Measurements from ENCODE around the gene DENND1A.

DENND1A gene

DNA sequence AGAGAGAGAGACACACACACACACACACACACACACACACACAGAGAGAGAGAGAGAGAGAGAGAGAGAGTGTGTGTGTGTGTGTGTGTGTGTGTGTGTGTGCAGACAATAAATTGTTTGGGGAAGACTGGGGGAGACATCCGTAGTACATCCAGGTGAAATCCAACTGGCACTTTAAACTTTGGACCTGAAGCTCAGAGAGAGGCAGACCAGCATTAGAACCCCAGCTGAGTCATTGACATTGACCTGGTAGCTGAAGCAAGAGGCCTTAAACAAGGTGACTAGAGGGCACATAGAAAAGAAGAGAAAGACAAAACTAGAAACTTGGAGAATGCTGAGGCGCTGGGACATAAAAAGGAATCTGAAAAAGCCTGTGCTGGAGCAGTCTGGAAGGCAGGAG lies 322.4 kb downstream of the DENND1A start:
- no peak for DNase-seq

DNA sequence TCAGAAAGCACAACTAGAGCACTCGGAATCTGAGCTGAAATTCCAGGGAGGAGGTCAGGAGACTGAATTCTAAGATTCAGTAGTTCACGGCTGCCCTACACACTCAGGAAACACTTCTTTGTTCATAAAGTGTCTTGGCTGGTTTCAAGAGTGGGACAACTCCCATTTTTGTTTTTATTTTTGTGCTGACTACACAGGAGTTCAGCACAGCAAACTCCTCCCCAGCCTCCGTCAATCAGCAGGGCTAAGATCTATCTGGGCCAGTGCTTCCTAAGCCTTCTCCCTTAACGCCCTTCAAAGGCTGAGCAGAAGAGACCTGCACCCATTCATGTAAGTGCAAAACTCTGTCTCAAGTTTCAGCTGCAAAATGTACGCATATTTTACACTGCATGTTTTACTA lies 323.8 kb downstream of the DENND1A start:
- DNase-seq: no peak

DNA sequence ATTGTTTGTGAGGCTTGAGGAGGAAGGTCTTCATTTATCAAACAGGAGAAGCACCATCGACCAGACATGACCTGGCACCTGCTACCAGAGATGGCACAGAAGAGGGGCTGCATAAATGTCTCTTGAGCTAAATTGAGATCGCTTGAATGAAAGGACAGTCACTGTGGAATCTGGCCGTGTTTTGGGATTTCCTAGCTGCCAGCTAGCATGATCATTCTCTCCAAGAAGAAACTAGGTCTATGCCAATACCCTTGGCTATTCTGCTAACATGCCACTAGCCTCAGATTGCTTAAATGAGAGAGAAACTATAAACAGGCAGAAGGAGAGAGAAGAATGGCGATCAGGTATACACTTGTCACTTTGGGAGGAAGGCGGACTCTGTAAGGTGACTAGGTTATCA lies 324.6 kb downstream of the DENND1A start:
- no peak for DNase-seq

DNA sequence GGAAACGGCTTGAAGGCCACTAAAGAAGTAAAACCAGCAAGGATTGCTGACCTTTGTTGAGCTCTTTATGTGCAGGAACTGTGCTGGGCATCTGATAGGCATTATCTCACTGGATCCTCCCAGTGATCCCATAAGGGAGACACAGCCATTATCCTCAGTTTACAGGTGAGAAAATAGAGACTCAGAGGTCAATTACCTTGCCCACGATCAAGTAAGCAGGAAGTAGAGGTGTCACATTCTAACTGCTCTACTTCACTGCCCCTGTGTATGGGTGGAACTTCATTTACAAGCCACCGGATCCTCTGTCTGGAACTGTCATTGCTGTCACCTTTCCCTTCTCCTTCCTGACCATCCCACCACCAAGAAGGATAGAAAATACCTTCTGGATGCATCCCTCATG lies 325.1 kb downstream of the DENND1A start:
- no peak for DNase-seq

DNA sequence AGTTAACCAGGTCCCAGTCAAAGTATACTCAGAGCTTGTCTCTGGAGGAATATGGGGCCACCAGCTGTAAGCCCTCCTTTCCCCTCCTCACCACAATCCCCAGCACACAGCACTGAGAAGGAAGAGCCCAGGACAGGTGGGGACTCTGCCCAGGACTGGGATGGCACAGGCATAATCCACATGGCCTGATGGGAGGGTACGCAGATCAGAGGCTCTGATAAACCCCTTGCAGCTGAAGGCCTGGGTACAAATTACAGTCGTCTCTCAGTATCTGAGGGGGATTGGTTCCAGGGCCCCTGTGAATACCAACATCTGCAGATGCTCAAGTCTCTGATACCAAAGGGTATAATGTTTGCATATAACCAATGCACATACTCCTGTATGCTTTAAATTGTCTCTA lies 328.1 kb downstream of the DENND1A start:
- DNase-seq: no peak

DNA sequence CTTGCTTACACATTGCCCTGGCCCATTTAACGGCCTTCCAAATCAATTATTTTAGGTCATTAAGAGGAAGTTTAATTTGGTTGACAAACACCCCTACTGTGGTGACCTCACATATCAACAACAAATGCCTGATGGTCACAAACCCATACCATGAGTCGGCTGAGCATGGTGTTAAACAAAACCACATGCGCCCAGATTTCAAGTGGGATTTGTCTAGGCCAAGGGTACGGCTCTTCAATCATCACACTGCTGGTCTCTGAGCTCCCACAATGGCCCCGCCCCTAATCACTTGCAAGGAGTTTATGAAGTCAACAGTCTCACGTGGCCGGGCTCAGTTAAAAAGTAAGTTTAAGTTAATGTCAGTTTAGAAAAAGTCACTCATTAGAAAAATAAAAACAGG lies 330.1 kb downstream of the DENND1A start:
- DNase-seq: no peak

DNA sequence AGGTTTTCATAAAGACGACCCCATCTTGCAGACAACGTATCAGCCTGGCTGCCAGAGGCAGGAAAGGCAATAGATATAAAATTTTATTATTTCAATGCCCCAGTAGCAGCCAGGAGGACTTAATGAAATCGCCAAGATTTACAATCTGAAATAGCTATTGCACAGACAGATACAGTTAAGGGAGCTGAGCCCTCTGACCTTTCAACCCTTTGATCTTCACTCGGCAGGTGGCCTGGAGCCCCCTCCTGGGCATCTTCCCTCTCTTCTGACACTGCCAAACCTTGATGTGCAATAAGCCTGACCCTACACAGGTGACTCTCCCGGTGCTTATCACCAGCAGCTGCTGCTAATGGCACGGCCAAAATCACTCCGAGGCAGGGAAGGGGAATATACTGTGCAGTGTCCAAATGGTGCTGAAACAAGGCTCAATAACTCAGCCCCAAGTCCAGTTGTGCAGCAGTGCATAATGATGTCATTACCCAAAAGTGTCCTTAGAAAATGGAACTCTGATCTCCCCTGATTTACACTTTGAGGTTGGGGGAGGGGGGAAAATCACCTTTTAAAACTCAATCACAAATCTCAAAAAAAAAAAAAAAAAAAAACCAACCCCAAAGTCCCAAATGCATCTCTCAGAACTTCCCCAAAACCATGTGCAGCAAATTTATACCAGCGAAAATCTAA lies 331.9 kb downstream of the DENND1A start:
- no peak for DNase-seq

DNA sequence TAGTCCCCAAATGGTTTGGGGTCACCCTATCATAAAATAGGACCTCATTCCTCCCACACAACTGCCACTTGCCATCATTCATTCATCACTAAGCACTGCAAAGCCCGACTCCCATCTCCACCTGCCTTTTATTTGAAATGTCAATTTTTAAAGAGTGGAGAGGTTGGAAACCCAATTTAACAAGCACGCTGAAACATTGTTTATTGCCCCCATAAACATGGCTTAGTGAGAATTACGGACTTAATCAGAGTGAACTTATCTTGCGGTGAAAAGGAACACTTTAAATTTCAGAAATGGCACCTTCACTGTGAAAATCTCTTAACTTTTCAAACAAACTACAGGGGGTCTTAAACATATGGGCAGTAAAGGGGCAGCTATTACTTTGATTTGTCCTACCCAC lies 332.9 kb downstream of the DENND1A start:
- DNase-seq: no peak

DNA sequence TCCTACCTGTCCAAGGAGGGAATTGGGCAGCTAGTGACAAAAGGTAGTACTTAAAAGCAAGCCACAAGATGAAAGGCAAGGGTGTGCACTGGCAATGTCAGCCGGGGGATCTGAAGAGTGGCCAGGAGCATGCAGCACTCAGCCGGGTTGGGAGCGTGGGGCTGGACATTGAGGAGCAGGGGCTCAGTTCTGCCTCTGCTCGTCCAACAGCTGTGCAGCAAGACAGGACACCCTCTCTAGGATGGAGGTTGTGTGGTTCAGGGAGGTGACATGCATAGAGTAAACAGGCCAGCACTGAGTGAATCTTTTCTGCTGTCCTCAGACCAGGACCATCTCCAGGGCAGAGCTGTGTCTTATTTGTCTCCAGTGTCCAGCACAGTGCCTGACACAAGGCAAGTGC lies 338.6 kb downstream of the DENND1A start:
- no peak for DNase-seq

DNA sequence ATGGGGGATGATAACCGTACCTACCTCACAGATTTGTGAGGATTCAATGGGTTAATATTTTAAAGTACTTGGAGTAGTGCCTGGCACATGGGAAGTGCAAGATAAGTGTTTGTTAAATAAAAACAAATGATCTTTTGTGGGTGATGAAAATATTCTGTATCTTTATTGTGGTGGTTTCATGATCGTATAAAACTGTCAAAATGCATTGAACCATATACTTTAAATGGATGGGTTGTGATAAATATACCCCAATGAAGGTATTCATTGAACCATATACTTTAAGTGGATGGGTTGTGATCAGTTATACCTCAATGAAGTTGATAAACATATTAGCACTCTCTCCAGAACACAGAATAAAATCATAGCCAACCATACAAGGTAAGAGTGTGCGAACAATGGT lies 339.4 kb downstream of the DENND1A start:
- DNase-seq: no peak

DNA sequence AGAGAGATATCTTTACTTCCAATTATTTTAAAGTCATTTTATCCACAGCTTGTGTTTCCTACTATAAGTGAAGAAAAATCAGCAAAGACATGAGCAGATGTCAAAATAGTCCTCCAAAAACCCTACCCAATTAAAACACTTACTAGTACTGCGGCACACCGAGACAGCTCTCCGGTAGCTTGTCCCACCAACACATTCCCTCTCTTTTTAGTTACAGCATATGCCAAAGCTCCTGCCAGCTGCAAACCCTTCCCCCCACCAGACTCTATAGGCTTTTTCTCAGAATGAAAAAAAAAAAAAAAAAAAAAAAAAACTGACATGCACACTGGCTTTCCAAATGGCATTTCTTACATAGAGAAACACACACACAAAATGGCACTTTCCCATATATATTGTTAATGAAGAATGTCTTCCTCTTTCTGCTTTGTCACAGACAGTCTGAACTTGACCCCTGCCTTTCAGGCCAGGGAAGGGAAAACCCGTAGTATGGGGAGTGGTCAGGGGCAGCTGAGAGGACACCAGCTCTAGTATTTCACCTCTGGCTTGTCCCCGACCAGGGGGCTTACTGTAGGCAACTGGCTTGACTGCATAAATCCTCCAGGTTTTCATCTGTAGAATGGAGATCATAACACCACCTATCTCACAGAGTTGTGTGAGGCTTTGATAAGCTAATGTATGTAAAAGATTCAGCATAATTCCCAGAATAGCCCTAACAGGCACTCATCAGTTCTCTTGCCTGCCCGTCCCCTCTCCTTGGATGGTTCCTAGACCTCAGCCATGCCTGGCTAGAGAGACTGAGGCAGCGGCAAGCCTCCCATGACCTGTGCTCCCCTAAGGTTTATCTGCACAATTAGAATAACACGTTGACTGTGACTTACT lies 340.3 kb downstream of the DENND1A start:
- no peak for DNase-seq

DNA sequence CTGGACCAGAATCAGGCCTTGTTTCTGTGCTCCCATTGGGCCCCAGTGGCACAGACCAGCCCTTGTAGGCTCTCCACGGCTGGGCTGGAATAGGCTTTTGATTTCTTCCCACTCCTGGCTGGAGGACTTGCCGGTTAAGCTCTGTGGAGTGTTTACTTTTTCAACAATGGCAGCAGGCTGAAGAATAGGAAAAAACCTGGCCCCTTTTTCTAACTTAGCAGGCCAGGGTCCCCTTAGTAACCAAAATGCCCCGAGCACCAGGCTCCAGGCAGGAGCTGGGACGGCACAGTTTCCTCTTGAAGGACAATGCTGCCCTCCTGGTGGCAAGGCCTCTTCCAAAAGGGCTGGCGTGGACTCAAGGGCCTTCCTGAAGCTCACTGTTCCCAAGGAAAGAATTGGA lies 343.7 kb downstream of the DENND1A start:
- DNase-seq: no peak

DNA sequence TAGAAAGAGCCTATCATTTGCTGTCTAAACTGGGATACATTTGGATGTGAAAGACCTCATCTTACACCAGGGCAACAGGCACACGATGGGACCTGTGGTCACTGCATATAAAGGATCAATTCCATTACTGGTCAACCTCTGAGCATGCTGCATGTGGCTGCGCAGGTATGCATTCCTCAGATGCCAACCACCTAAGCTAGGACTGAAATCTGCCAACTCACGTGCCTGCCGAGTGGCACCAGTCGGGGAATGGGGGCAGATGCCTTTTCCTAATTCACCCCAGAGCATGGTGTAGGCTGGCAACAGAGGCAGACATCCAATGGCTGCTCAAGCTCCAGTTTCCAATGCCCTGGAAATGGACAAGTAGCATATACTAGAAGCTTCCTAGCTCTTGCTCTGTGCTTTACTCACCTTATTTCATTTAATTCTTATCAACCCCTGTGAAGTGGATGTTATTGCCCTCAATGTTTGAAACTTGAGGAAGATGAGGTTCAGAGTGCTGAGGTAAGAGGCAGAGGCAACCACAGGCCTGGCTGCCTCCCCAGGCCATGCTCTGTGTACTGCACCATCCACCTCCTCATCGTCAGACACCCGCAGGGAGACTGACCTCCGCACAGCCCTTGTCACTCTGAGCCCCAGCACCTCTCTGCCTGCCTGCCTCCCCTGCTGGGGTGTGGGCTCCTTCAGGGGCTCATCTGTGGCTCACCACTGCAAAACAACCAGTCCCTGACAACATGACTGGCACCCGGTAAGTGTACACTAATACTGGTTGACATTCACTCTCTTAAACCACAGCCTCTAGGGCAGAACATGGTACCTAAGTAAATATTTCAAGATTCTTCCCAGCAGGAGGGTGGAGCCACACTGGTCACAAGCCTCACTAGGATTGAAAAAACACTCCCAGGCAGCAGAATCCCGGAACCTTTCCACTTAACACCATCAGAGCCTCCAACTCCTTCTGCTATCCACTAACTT lies 345.4 kb downstream of the DENND1A start:
- DNase-seq: no peak

DNA sequence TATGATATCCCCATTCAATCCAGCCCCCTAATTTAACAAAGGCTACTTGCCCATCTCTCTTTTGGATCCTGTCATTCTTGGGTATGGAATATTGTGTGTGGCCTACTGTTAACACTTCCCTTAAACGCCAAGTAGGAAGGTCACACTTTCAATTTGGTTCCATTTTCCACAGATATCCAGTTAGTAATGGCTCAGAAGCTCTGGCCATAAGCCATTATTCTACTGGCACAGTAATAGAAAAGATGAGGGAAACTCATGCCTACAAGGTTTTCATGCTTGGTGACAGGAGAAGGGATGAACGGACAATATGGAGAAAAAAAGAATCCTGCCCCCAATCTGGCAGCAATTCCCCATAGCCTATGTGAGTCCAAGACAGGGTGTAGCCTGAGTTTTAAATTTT lies 346.3 kb downstream of the DENND1A start:
- DNase-seq: no peak

DNA sequence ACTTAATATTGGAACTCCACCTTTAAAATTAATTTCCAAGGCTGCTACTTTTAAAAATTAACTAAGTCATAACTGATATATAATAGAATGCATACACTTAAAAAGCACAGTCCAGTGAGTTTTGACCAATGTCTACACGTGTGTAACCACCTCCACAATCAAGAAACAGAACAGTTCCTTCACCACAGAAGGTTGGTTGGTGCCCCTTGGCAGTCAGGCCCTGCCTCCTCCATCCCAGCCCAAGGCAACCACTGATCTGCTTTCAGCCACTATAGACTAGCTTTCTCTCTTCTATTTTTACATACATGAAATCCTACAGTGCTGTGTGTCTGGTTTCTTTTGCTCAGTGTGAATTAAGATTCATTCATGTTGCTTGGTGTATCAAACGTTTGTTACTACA lies 358.7 kb downstream of the DENND1A start:
- DNase-seq: no peak

DNA sequence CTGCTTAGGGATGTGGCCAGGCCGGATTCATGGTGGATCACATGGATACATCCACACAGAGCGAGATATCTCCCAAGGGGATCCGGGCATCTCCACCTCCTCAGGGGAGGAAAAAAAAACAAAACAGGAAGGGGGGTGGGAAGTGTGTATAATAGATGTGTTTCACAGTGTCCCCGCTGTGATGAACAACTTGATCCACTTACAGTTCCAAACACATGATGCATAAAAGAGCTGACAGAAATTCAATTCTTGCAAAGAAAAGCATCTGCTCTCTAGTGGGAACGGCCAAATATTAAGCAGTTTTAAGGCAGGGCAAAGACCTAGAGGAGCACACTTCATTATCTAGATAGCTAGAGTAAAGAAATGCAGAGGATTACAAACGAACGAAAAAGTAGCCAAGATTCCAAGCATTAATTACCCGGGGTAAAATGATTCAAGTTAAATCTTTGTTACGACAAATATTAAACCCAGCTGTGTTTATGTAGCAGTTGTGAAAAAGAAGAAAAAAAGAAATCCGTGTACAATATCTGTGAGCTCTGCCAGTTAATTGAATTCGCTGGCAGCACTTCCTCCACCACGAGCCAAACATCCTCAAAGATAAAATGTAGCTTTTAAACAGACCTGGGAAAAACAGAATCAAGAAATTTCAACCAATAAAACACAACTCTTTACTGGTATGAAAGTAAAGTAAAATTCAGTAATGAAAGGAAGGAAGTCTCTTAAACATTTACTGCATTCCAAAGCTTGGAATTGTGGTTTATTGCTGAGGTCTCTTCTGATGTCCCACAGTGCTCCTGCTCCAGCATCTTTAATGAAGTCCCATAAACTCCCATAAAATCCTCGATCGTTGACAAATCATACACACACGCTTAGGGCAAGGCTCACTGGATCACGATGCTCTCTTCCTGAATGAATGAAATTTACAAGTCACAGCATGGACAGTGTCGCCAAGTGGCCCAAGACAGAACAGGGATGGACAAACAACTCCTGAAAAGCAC lies 360.9 kb downstream of the DENND1A start:
- no peak for DNase-seq

DNA sequence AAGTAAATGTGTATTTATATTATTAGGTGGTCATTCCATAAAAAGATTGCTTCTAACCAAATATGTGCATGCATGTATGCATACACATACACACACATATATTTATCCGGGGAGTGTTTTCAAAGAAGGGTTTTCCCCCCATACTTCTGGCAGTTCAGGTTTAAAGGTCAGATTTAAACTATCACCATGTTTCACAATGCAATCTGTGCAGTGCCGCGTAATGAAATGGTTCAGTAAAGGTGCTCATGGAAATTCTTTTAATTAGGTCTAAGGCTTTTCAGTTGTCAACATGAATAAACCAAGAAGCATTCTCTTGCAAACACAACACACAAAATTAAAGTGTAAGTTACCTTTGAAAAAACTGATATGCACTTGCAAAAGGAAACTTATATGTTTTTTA lies 362.9 kb downstream of the DENND1A start:
- no peak for DNase-seq

DNA sequence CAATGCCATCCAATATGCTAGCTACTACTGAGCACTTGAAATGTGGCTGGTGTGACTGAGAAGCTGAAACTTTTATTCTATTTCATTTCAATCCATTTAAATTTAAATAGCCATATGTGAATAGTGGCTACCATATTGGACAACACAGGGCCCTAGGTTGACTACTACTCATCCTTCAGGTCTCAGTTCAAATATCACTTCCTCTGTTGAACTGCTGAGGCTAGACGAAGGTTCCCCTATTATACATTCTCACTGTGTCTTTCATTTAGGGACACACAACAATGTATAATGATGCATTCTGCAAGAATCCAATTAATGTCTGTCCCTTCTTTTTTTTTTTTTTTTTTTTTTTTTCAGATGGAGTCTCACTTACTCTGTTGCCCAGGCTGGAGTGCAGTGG lies 365.3 kb downstream of the DENND1A start:
- DNase-seq: no peak

DNA sequence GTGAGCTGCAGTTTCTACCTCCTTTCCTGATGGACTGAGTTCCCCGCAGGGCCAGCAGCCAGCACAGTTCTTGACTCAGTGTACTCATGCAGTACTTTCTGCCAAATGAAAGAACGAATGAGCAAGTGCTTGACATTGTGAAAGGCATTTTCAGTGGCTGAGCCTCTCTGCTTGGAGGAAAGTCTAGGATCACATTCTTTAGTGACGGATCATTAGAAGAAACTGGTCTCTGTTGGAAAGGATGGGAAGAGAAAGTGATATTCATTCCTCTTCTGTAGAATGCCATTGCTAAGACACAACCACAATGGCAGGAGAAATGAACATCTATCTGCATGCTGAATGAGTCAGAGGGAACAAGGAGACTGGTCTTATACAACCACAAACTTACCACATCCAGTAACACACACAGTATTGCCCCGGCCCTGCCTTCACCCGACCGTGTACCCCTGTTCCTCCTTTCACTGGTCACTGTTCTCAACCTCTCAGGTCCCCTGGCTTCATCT lies 367.0 kb downstream of the DENND1A start:
- no peak for DNase-seq

DNA sequence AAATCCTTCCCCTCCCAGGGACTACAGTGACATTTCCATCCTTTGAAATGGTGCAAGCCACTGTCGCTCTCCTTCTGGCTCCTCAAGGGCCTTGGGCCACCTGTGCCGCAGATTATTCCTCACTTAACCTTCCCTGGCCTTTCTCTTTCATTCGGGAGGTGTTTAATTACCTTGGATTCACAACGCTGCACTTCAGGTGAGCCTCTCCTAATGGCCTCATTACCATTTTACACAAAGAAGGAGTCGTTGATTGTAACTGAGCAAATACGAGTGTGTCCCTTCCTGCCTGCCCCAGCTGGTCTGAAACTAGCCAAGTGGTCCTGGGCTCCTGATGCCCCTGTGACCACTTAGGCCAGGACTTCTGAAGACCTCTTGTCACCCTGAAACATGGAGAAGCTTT lies 368.9 kb downstream of the DENND1A start:
- no peak for DNase-seq

DNA sequence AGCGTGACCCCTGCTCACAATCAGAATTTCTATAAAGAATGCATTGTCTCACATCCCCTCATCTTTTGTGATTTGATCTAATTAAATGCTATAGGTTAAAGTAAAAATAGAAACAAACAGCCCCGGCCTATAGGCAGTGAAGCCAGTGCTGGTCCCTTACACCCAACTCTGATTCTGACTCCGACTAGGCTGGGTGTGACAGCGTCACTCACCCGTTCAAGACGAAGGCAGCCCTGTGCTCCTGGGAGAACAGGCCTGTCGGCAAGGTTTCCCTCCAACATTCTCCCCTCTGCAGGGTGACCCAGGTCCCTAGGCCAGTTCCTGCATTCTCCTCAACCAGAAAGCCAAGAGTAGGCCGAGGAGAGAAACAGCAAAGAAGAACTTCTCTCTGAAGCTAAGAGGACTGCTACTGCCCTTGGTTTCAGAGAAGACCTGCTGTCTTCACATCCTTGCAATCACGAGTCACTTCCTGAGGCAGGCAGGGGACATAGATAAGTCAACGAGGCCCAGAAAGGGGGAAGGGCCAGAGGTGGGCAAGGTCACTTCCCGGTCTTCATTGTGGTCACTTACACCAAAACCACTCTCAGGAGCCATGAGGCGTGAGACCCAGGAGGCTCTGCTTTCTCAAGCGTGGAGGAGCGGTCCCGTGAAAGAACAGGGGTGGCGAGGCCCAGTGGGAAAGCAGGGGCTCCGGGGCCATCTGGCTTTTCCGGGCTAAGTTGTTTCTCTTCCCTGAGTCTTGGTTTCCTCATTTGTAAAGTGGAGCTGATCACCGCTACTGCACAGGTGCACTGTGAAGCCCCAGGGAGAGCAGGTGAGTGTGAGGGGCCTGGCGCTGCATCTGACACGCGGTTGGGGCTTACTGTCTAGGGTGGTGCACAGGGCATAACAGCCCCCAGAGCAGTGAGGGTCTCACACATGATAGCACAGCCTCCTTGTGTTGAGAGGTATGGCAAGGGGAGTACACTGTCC lies 373.2 kb downstream of the DENND1A start:
- DNase-seq: no peak

Measured in NCI-H1048 (cell line).